ENCODE results near the gene WASF1. TPM values are rescaled to one million over a fixed set of nuclear protein-coding genes. Genes with fewer than 3 reads are reported as not detected.
"Not testable (repeated sequence)": the region's sequence is repeated elsewhere in the genome, so short reads cannot be mapped to it uniquely, and the experiment has no call there.

The WASF1 gene
- total RNA-seq, 1 experiment from 2014 or later, result 7.3 TPM

- Mint-ChIP-seq H3K27me3 (ENCODE audit: insufficient read depth, unreplicated experiment) (no peaks in the 10 kb centered on the region), H3K9me3 (ENCODE audit: unreplicated experiment) (no peaks in the 10 kb centered on the region), H3K4me1 (ENCODE audit: low read depth, unreplicated experiment) (no peaks in the 10 kb centered on the region), H3K4me3 (ENCODE audit: unreplicated experiment) (no peak overlapping the region), H3K36me3 (ENCODE audit: insufficient read depth, unreplicated experiment) (no peaks in the 10 kb centered on the region), H3K27ac (ENCODE audit: unreplicated experiment) (no peak overlapping the region)
- no peak for DNase-seq
- intact Hi-C loops (cut with micrococcal nuclease; ENCODE audit: unreplicated experiment), result no loop called here
- no TSS peak for BruUV-seq (replicated peaks)
- POLR2A ChIA-PET, result no interaction called here
- CTCF ChIA-PET, result no interaction called here
- no peaks in the 10 kb centered on the region for H3K9me3 ChIP-seq
- H3K4me1 ChIP-seq, result no peaks in the 10 kb centered on the region
- no peak for TF ChIP-seq CTCF (IDR thresholded peaks at IDR 0.05; ENCODE audit: insufficient read depth in 1 of 2, low read depth in 1 of 2, low read length in 1 of 2, severe bottlenecking in 1 of 2, unreplicated experiment in 1 of 2)
- no peaks in the 10 kb centered on the region for H3K36me3 ChIP-seq (ENCODE audit: control insufficient read depth, insufficient read depth, low read length)
- no peak overlapping the region for H3K4me3 ChIP-seq (ENCODE audit: low read depth, low read length)
- H3K27me3 ChIP-seq (replicated peaks; ENCODE audit: control insufficient read depth, insufficient read depth, low read length), result no peaks in the 10 kb centered on the region
Measured at GRCh38 chr6:110130362-110130761, 49.1 kb downstream of the WASF1 start.

- no peak overlapping the region for H3K4me3 ChIP-seq (ENCODE audit: low read depth, low read length)
- H3K4me3 Mint-ChIP-seq (ENCODE audit: unreplicated experiment), result no peak overlapping the region
- no TSS peak for BruUV-seq (replicated peaks)
- H3K4me1 ChIP-seq, result no peaks in the 10 kb centered on the region
- no peaks in the 10 kb centered on the region for H3K27me3 Mint-ChIP-seq (ENCODE audit: insufficient read depth, unreplicated experiment)
- H3K4me1 Mint-ChIP-seq (ENCODE audit: low read depth, unreplicated experiment), result no peaks in the 10 kb centered on the region
- H3K9me3 Mint-ChIP-seq (ENCODE audit: unreplicated experiment), result no peaks in the 10 kb centered on the region
- no peak for TF ChIP-seq CTCF (IDR thresholded peaks at IDR 0.05; ENCODE audit: insufficient read depth in 1 of 2, low read depth in 1 of 2, low read length in 1 of 2, severe bottlenecking in 1 of 2, unreplicated experiment in 1 of 2)
- CTCF ChIA-PET, result no interaction called here
- no peak for DNase-seq
- no peaks in the 10 kb centered on the region for H3K36me3 Mint-ChIP-seq (ENCODE audit: insufficient read depth, unreplicated experiment)
- intact Hi-C loops (cut with micrococcal nuclease; ENCODE audit: unreplicated experiment), result no loop called here
- no peak overlapping the region for H3K27ac Mint-ChIP-seq (ENCODE audit: unreplicated experiment)
- H3K27me3 ChIP-seq (replicated peaks; ENCODE audit: control insufficient read depth, insufficient read depth, low read length), result no peaks in the 10 kb centered on the region
- no peaks in the 10 kb centered on the region for H3K9me3 ChIP-seq
- no peaks in the 10 kb centered on the region for H3K36me3 ChIP-seq (ENCODE audit: control insufficient read depth, insufficient read depth, low read length)
- POLR2A ChIA-PET, result no interaction called here
Measured at GRCh38 chr6:110128418-110128817, 51.1 kb downstream of the WASF1 start.

- Histone ChIP-seq H3K27me3 (replicated peaks; ENCODE audit: control insufficient read depth, insufficient read depth, low read length) (no peaks in the 10 kb centered on the region), H3K36me3 (ENCODE audit: control insufficient read depth, insufficient read depth, low read length) (no peaks in the 10 kb centered on the region), H3K9me3 (no peaks in the 10 kb centered on the region), H3K4me1 (no peaks in the 10 kb centered on the region), H3K4me3 (ENCODE audit: low read depth, low read length) (no peak overlapping the region)
- H3K36me3 Mint-ChIP-seq (ENCODE audit: insufficient read depth, unreplicated experiment), result no peaks in the 10 kb centered on the region
- intact Hi-C loops (cut with micrococcal nuclease; ENCODE audit: unreplicated experiment), result no loop called here
- POLR2A ChIA-PET, result no interaction called here
- BruUV-seq (replicated peaks), result no TSS peak
- H3K4me1 Mint-ChIP-seq (ENCODE audit: low read depth, unreplicated experiment), result no peaks in the 10 kb centered on the region
- DNase-seq, result no peak
- H3K9me3 Mint-ChIP-seq (ENCODE audit: unreplicated experiment), result no peaks in the 10 kb centered on the region
- no peaks in the 10 kb centered on the region for H3K27me3 Mint-ChIP-seq (ENCODE audit: insufficient read depth, unreplicated experiment)
- H3K27ac Mint-ChIP-seq (ENCODE audit: unreplicated experiment), result no peak overlapping the region
- CTCF ChIA-PET, result no interaction called here
- TF ChIP-seq CTCF (IDR thresholded peaks at IDR 0.05; ENCODE audit: insufficient read depth in 1 of 2, low read depth in 1 of 2, low read length in 1 of 2, severe bottlenecking in 1 of 2, unreplicated experiment in 1 of 2), result no peak
- H3K4me3 Mint-ChIP-seq (ENCODE audit: unreplicated experiment), result no peak overlapping the region
Measured at GRCh38 chr6:110125361-110125760, 54.1 kb downstream of the WASF1 start.

- H3K9me3 ChIP-seq; H3K36me3 Mint-ChIP-seq (ENCODE audit: insufficient read depth, unreplicated experiment); H3K4me1 Mint-ChIP-seq (ENCODE audit: low read depth, unreplicated experiment): not testable (repeated sequence)
Measured at GRCh38 chr6:110121655-110122054, 57.8 kb downstream of the WASF1 start.

More at GRCh38 chr6:110121655-110122054, 57.8 kb downstream of the WASF1 start:
- H3K4me3 ChIP-seq (ENCODE audit: low read depth, low read length); H3K27me3 Mint-ChIP-seq (ENCODE audit: insufficient read depth, unreplicated experiment); intact Hi-C loops (cut with micrococcal nuclease; ENCODE audit: unreplicated experiment); POLR2A ChIA-PET; BruUV-seq (replicated peaks); H3K9me3 Mint-ChIP-seq (ENCODE audit: unreplicated experiment); DNase-seq; H3K27me3 ChIP-seq (replicated peaks; ENCODE audit: control insufficient read depth, insufficient read depth, low read length); H3K27ac Mint-ChIP-seq (ENCODE audit: unreplicated experiment); H3K36me3 ChIP-seq (ENCODE audit: control insufficient read depth, insufficient read depth, low read length); CTCF ChIA-PET; H3K4me1 ChIP-seq; H3K4me3 Mint-ChIP-seq (ENCODE audit: unreplicated experiment): not testable (repeated sequence)
